SK-N-SH (cell line): ENCODE data around the gene PPP4C. TPM values are rescaled to one million over a fixed set of nuclear protein-coding genes. Genes with fewer than 3 reads are reported as not detected.

Source experiments
- CTCF ChIA-PET: fragments of 300-600, 350-600 bp; formaldehyde crosslinking; extraction: SDS; loops from one replicate; lab custom pipeline; 2021; lab: Yijun Ruan, JAX
- POLR2A ChIA-PET: fragments of 350-600 bp; sonication (Branson Sonifier 250); formaldehyde crosslinking; extraction: SDS; loops from one replicate; lab custom pipeline; 2020; ENCODE audit warnings: antibody characterized with exemption, inconsistent platforms; lab: Yijun Ruan, JAX
- DNase-seq: peaks from one replicate; pipeline ENCODE4 v3.0.0; 2012
- H2AFZ ChIP-seq: fragments of 200-600 bp; sonication (generic); 2 replicates; pipeline ENCODE4 v1.8.1; 2016; ENCODE audit warnings: antibody characterized with exemption, mild to moderate bottlenecking, low read depth
- H3F3A ChIP-seq: fragments of 200-600 bp; sonication (generic); replicated peaks from 2 replicates; pipeline ENCODE3; 2016; ENCODE audit warnings: antibody characterized with exemption, mild to moderate bottlenecking; ENCODE audit not compliant: insufficient read depth
- H3K27ac ChIP-seq, 2 experiments: fragments of 200-500 bp in 1 of 2; fragments of 200-600 bp in 1 of 2; sonication (Bioruptor generic) in 1 of 2; sonication (generic), shearing (Covaris generic) in 1 of 2; 2 replicates each; pipeline versions ENCODE4 v1.5.1 to v1.6.1; 2014 to 2016; ENCODE audit warnings: low read depth in 2 of 2, inconsistent platforms in 1 of 2, low read length in 1 of 2, mild to moderate bottlenecking in 1 of 2, mixed read lengths in 1 of 2
- H3K27me3 ChIP-seq: fragments of 200-600 bp; sonication (generic), shearing (Covaris generic); 2 replicates; pipeline ENCODE4 v1.6.1; 2016; ENCODE audit warnings: mixed run types; ENCODE audit not compliant: insufficient read depth
- H3K36me3 ChIP-seq, 2 experiments: fragments of 200-500 bp in 1 of 2; fragments of 200-600 bp in 1 of 2; sonication (Bioruptor generic) in 1 of 2; sonication (generic) in 1 of 2; replicated peaks in 1 of 2; 2 replicates each; pipeline versions ENCODE3 to v1.5.1; 2014 to 2016; ENCODE audit warnings: low read length in 1 of 2, mild to moderate bottlenecking in 1 of 2; ENCODE audit not compliant: insufficient read depth in 2 of 2, control insufficient read depth in 1 of 2
- H3K4me1 ChIP-seq, 2 experiments: fragments of 200-500 bp in 1 of 2; fragments of 200-600 bp in 1 of 2; sonication (Bioruptor generic) in 1 of 2; sonication (generic), shearing (Covaris generic) in 1 of 2; 2 replicates each; pipeline versions ENCODE4 v1.5.1 to v1.6.1; 2014 to 2016; ENCODE audit warnings: low read depth in 1 of 2, low read length in 1 of 2, mixed run types in 1 of 2; ENCODE audit not compliant: insufficient read depth in 2 of 2, control insufficient read depth in 1 of 2
- H3K4me2 ChIP-seq: fragments of 200-600 bp; sonication (generic), shearing (Covaris generic); 2 replicates; pipeline ENCODE4 v1.6.1; 2017; ENCODE audit warnings: mixed run types
- H3K4me3 ChIP-seq, 2 experiments: fragments of 200-500 bp in 1 of 2; fragments of 200-600 bp in 1 of 2; sonication (Bioruptor generic) in 1 of 2; sonication (generic), shearing (Covaris generic) in 1 of 2; 2 replicates each; pipeline versions ENCODE4 v1.5.1 to v1.8.1; 2014 to 2016; ENCODE audit warnings: low read depth in 2 of 2, inconsistent platforms in 1 of 2, low read length in 1 of 2, mild to moderate bottlenecking in 1 of 2, mixed read lengths in 1 of 2, moderate library complexity in 1 of 2
- H3K79me2 ChIP-seq: fragments of 200-600 bp; sonication (generic); 2 replicates; pipeline ENCODE4 v1.8.1; 2017; ENCODE audit warnings: mild to moderate bottlenecking; ENCODE audit not compliant: insufficient read depth
- H3K9ac ChIP-seq: fragments of 200-600 bp; sonication (generic); 2 replicates; pipeline ENCODE4 v1.6.1; 2017; ENCODE audit warnings: mixed run types
- H3K9me2 ChIP-seq: fragments of 200-600 bp; sonication (generic); 2 replicates; pipeline ENCODE4 v1.6.1; 2017; ENCODE audit warnings: mixed run types
- H3K9me3 ChIP-seq: fragments of 200-600 bp; sonication (generic); 2 replicates; pipeline ENCODE4 v1.6.1; 2017; ENCODE audit warnings: mixed run types, mild to moderate bottlenecking, moderate library complexity
- H4K20me1 ChIP-seq: fragments of 200-600 bp; sonication (generic); 2 replicates; pipeline ENCODE4 v1.6.1; 2017; ENCODE audit warnings: mild to moderate bottlenecking, mixed run types; ENCODE audit not compliant: insufficient read depth
- ELF1 ChIP-seq: IDR thresholded peaks from 2 replicates; pipeline ENCODE4 v1.4.0; 2012
- EZH2phosphoT487 ChIP-seq: fragments of 200-600 bp; sonication (generic); IDR thresholded peaks from 2 replicates; pipeline ENCODE4 v1.6.1; 2017; ENCODE audit warnings: low read depth, mixed run types, mild to moderate bottlenecking, antibody characterized with exemption, moderate library complexity, borderline replicate concordance
- FOXJ3 ChIP-seq: sonication (generic); formaldehyde crosslinking; IDR thresholded peaks from 2 replicates; pipeline ENCODE4 v1.5.1; 2020; ENCODE audit warnings: mild to moderate bottlenecking, missing genetic modification reagents
- MAX ChIP-seq: IDR thresholded peaks from 2 replicates; pipeline ENCODE4 v1.4.0; 2012; ENCODE audit warnings: low read depth
- MXI1 ChIP-seq: IDR thresholded peaks from 2 replicates; pipeline ENCODE4 v1.6.1; 2012; ENCODE audit warnings: mild to moderate bottlenecking, low read depth, low read length, improper control_type of control experiment
- PBX3 ChIP-seq: IDR thresholded peaks from 2 replicates; pipeline ENCODE4; 2012
- RAD21 ChIP-seq: IDR thresholded peaks from 2 replicates; pipeline ENCODE4 v1.6.1; 2012; ENCODE audit warnings: mild to moderate bottlenecking, low read length
- REST ChIP-seq: IDR thresholded peaks from 2 replicates; pipeline ENCODE4 v1.6.1; 2012; ENCODE audit warnings: mild to moderate bottlenecking, low read depth, low read length, moderate library complexity
- RXRA ChIP-seq: IDR thresholded peaks from 2 replicates; pipeline ENCODE4 v1.4.0; 2012; ENCODE audit warnings: low read depth, mild to moderate bottlenecking, borderline replicate concordance
- TCF12 ChIP-seq: IDR thresholded peaks from 2 replicates; pipeline ENCODE4 v1.4.0; 2012
- ZBTB33 ChIP-seq: IDR thresholded peaks from 2 replicates; pipeline ENCODE4 v1.4.0; 2012; ENCODE audit warnings: low read depth, borderline replicate concordance
- WGBS: methylation state at CpG from one replicate; pipeline ENCODE4 v1.1.6; 2017; ENCODE audit warnings: low lambda C conversion rate; 5-methylcytosine and 5-hydroxymethylcytosine counted together
- polyA plus RNA-seq, 3 experiments: library from polyadenylated mRNA; depleted of rRNA; stranded (reverse); fragments of >200 nt; gene quantifications; 2 replicates each; pipeline ENCODE4 v1.2.3, GENCODE V29; 2012

Gene PPP4C
- polyA plus RNA-seq, 1 of the 3 experiments (the other 2 are of a cell fraction) = 339 TPM

- TF ChIP-seq REST (no peak), ZBTB33 (no peak), TCF12 (no peak)
Measured at GRCh38 chr16:30083216-30084055, 7.6 kb downstream of the PPP4C start (continued).

- H3K9me2 ChIP-seq = no peaks in the 10 kb centered on the region
- H3K79me2 ChIP-seq = peaks cover 34% of the 10 kb centered on the region
- H3K9ac ChIP-seq = no peak overlapping the region
- H3K27me3 ChIP-seq = no peaks in the 10 kb centered on the region
- H3K4me2 ChIP-seq = no peak overlapping the region
- H2AFZ ChIP-seq = no peak overlapping the region
- no peak overlapping the region; a peak in 1 of 4 replicates for H3K27ac ChIP-seq
- CTCF ChIA-PET = interaction anchor here (1.1 to 5.1 kb wide), 3 partner anchors 8 to 36 kb away, joined by 3 to 49 read pairs (median 3); partner anchors contain the start of genes GDPD3 and TBX6
- H3K4me3 ChIP-seq = no peak overlapping the region
- peaks cover 18% of the 10 kb centered on the region for H4K20me1 ChIP-seq
- no peaks in the 10 kb centered on the region for H3K9me3 ChIP-seq
- DNase-seq = no peak
- peaks cover 28% of the 10 kb centered on the region for H3F3A ChIP-seq
- TF ChIP-seq MAX (no peak), MXI1 (no peak), PBX3 (no peak), REST (no peak), RAD21 (no peak), ZBTB33 (no peak), FOXJ3 (CRISPR knock-in tag) (no peak), EZH2phosphoT487 (no peak), ELF1 (no peak), RXRA (no peak)
- H3K36me3 ChIP-seq = peaks cover 33 to 47% of the 10 kb centered on the region in 2 experiments
- WGBS = 87% methylated on average over 16 of the region's 18 CpGs
- H3K4me1 ChIP-seq = peaks cover 0 to 6% of the 10 kb centered on the region in 2 experiments; a peak in 1 of 4 replicates
- POLR2A ChIA-PET = interaction anchor here (0.7 kb wide), 1 partner anchor 18 kb away, joined by 3 read pairs; no protein-coding TSS in a partner anchor
Measured at GRCh38 chr16:30084096-30084815, 8.5 kb downstream of the PPP4C start.
